Ectodermal cell (in vitro differentiated cells): Measurements from ENCODE around the gene PATE2.

Source experiments
- H3K27ac ChIP-seq: 2 replicates; pipeline ENCODE4 v1.7.0; 2013; ENCODE audit warnings: mild to moderate bottlenecking, low read depth, low read length; ENCODE audit not compliant: insufficient read depth, poor library complexity, severe bottlenecking
- H3K27me3 ChIP-seq: 2 replicates; pipeline ENCODE4 v1.7.0; 2013; ENCODE audit warnings: mild to moderate bottlenecking, low read length; ENCODE audit not compliant: insufficient read depth, control insufficient read depth, poor library complexity, severe bottlenecking
- H3K36me3 ChIP-seq: one replicate; pipeline ENCODE4 v1.7.0; 2013; ENCODE audit warnings: low read length; ENCODE audit not compliant: control insufficient read depth, insufficient read depth
- H3K4me1 ChIP-seq: one replicate; pipeline ENCODE4 v1.7.0; 2013; ENCODE audit warnings: low read length; ENCODE audit not compliant: control insufficient read depth, insufficient read depth
- H3K4me3 ChIP-seq: 2 replicates; pipeline ENCODE4 v1.7.0; 2013; ENCODE audit warnings: low read depth, low read length, control low read depth; ENCODE audit not compliant: insufficient read depth
- H3K9me3 ChIP-seq: 2 replicates; pipeline ENCODE4 v1.7.0; 2013; ENCODE audit warnings: mild to moderate bottlenecking, low read length, moderate library complexity; ENCODE audit not compliant: control insufficient read depth
- WGBS, 2 experiments: methylation state at CpG; one replicate each; pipeline ENCODE4 v1.1.7; 2013; ENCODE audit warnings: missing lambda C conversion rate in 2 of 2; 5-methylcytosine and 5-hydroxymethylcytosine counted together

Gene PATE2

GRCh38 chr11:125740617-125741016, 38.0 kb downstream of the PATE2 start:
- no peaks in the 10 kb centered on the region for H3K27me3 ChIP-seq

GRCh38 chr11:125728969-125729368, 49.7 kb downstream of the PATE2 start:
- Histone ChIP-seq H3K9me3 (no peaks in the 10 kb centered on the region), H3K4me3 (no peak overlapping the region), H3K4me1 (no peaks in the 10 kb centered on the region), H3K27me3 (no peaks in the 10 kb centered on the region), H3K36me3 (no peaks in the 10 kb centered on the region), H3K27ac (no peak overlapping the region)
- WGBS, 2 experiments, result 88 to 89% methylated on average over 3 of the region's 3 CpGs

More at GRCh38 chr11:125740617-125741016, 38.0 kb downstream of the PATE2 start:
- no peaks in the 10 kb centered on the region for H3K36me3 ChIP-seq
- H3K9me3 ChIP-seq, result no peaks in the 10 kb centered on the region
- H3K27ac ChIP-seq, result no peak overlapping the region
- no peak overlapping the region for H3K4me3 ChIP-seq
- no peaks in the 10 kb centered on the region for H3K4me1 ChIP-seq
